HepG2 (cell line): ENCODE results near the gene IL1B. TPM values are rescaled to one million over a fixed set of nuclear protein-coding genes. Genes with fewer than 3 reads are reported as not detected.

Source experiments
- ATAC-seq: fragments of 200-7000 bp; cut with Tn5 transposase; 3 replicates; pipeline ENCODE4 v1.9.1; 2020; ENCODE audit warnings: mild to moderate bottlenecking, moderate library complexity
- BruUV-seq: library from RNA; stranded (reverse); fragments of 400-500 nt; replicated peaks from 2 replicates; lab custom pipeline; 2021; lab: Mats Ljungman, UMichigan
- CTCF ChIA-PET: fragments of 300-600 bp; formaldehyde crosslinking; extraction: SDS; loops from one replicate; lab custom pipeline; 2021; ENCODE audit warnings: low total read pairs, inconsistent platforms, low intra/inter-chr PET ratio; lab: Yijun Ruan, JAX
- POLR2A ChIA-PET: fragments of 350-600 bp; sonication (Branson Sonifier 250); formaldehyde crosslinking; loops from one replicate; lab custom pipeline; 2020; ENCODE audit warnings: antibody characterized with exemption, inconsistent platforms; lab: Yijun Ruan, JAX
- DNase-seq: peaks from one replicate; pipeline ENCODE4 v3.0.0-alpha.2; 2015; ENCODE audit warnings: low spot score
- FAIRE-seq: peaks from 3 replicates; lab custom pipeline; 2011; peaks lifted over from hg19 to GRCh38; lab: Jason Lieb, UNC
- H2AFZ ChIP-seq: one replicate; pipeline ENCODE4 v1.6.1; 2011; ENCODE audit warnings: low read length, inconsistent platforms
- H3K27ac ChIP-seq: fragments of 300-600 bp; 3 replicates; pipeline ENCODE4 v1.8.0; 2011; ENCODE audit warnings: mixed run types, mild to moderate bottlenecking, mixed read lengths, low read length, inconsistent platforms; ENCODE audit not compliant: insufficient read depth; ENCODE audit errors: extremely low read length
- H3K27me3 ChIP-seq, 2 experiments: fragments of 200-600 bp in 1 of 2; 2 replicates in 1 of 2; 3 replicates in 1 of 2; pipeline versions ENCODE4 v1.6.0 to v1.8.0; 2011; ENCODE audit warnings: low read length in 2 of 2, mild to moderate bottlenecking in 2 of 2, moderate library complexity in 2 of 2, inconsistent platforms in 1 of 2; ENCODE audit not compliant: insufficient read depth in 2 of 2, control insufficient read depth in 1 of 2
- H3K36me3 ChIP-seq, 2 experiments: fragments of 200-600 bp in 1 of 2; replicated peaks in 1 of 2; 2 replicates in 1 of 2; 3 replicates in 1 of 2; pipeline versions ENCODE4 v1.5.1 to v1.8.0; 2011; ENCODE audit warnings: low read length in 2 of 2, inconsistent platforms in 1 of 2; ENCODE audit not compliant: insufficient read depth in 2 of 2, control insufficient read depth in 1 of 2
- H3K4me1 ChIP-seq: 2 replicates; pipeline ENCODE4 v1.5.1; 2012; ENCODE audit warnings: low read length, inconsistent platforms; ENCODE audit not compliant: insufficient read depth
- H3K4me2 ChIP-seq: 2 replicates; pipeline ENCODE4 v1.6.0; 2011; ENCODE audit warnings: low read depth, low read length, inconsistent platforms
- H3K4me3 ChIP-seq, 3 experiments: fragments of 200-600 bp in 1 of 3; sonication (generic), shearing (Covaris generic) in 1 of 3; replicated peaks in 1 of 3; 2 replicates each; pipeline ENCODE4 v1.5.1; 2011 to 2016; ENCODE audit warnings: low read length in 3 of 3, inconsistent platforms in 2 of 3, low read depth in 2 of 3, mild to moderate bottlenecking in 2 of 3, control low read depth in 1 of 3, mixed read lengths in 1 of 3; ENCODE audit not compliant: insufficient read depth in 1 of 3
- H3K79me2 ChIP-seq: one replicate; pipeline ENCODE4 v1.6.1; 2011; ENCODE audit warnings: low read length, inconsistent platforms; ENCODE audit not compliant: insufficient read depth
- H3K9ac ChIP-seq: 2 replicates; pipeline ENCODE4 v1.6.0; 2011; ENCODE audit warnings: mild to moderate bottlenecking, low read depth, low read length, inconsistent platforms; ENCODE audit not compliant: insufficient read depth
- H3K9me3 ChIP-seq: 2 replicates; pipeline ENCODE4 v1.5.1; 2012; ENCODE audit warnings: mild to moderate bottlenecking, low read length
- H4K20me1 ChIP-seq: 2 replicates; pipeline ENCODE4 v1.6.0; 2011; ENCODE audit warnings: inconsistent platforms, mild to moderate bottlenecking, low read length, moderate library complexity; ENCODE audit not compliant: insufficient read depth
- CREM ChIP-seq, 2 experiments: sonication (generic) in 1 of 2; formaldehyde crosslinking in 1 of 2; IDR thresholded peaks; 2 replicates each; pipeline versions ENCODE4 v1.4.0 to v1.6.1; 2016 to 2020; ENCODE audit warnings: antibody characterized with exemption in 1 of 2, mild to moderate bottlenecking in 1 of 2, missing genetic modification reagents in 1 of 2
- FIP1L1 ChIP-seq: fragments of 200-400 bp; formaldehyde crosslinking; IDR thresholded peaks from 2 replicates; pipeline ENCODE4 v1.6.1; 2018; ENCODE audit warnings: low read depth, mild to moderate bottlenecking, low read length, moderate library complexity, borderline replicate concordance; ENCODE audit not compliant: insufficient read depth
- KAT2B ChIP-seq: fragments of 150-350 bp; IDR thresholded peaks from 2 replicates; pipeline ENCODE4 v1.6.1; 2014; ENCODE audit warnings: low read depth, low read length, borderline replicate concordance
- NFKBIZ ChIP-seq: IDR thresholded peaks from 2 replicates; pipeline ENCODE4 v1.6.1; 2018; ENCODE audit warnings: missing genetic modification reagents, missing compliant biosample characterization
- PREB ChIP-seq: sonication (generic); formaldehyde crosslinking; IDR thresholded peaks from 2 replicates; pipeline ENCODE4 v1.4.0; 2020; ENCODE audit warnings: missing genetic modification reagents
- ZBTB38 ChIP-seq: sonication (generic); formaldehyde crosslinking; IDR thresholded peaks from 2 replicates; pipeline ENCODE4 v1.5.1; 2020; ENCODE audit warnings: mild to moderate bottlenecking, missing genetic modification reagents
- ZNF275 ChIP-seq: sonication (generic); formaldehyde crosslinking; IDR thresholded peaks from 2 replicates; pipeline ENCODE4 v1.8.0; 2022; ENCODE audit warnings: missing genetic modification reagents, mild to moderate bottlenecking, inconsistent platforms, borderline replicate concordance
- ZNF317 ChIP-seq: sonication (generic); formaldehyde crosslinking; IDR thresholded peaks from 2 replicates; pipeline ENCODE4 v1.5.0; 2020; ENCODE audit warnings: mild to moderate bottlenecking, missing genetic modification reagents
- ZNF512B ChIP-seq: sonication (generic); formaldehyde crosslinking; IDR thresholded peaks from 2 replicates; pipeline ENCODE4 v1.5.1; 2020; ENCODE audit warnings: missing genetic modification reagents, mild to moderate bottlenecking, borderline replicate concordance
- ZNF597 ChIP-seq: sonication (generic); formaldehyde crosslinking; IDR thresholded peaks from 2 replicates; pipeline ENCODE4 v1.5.0; 2020; ENCODE audit warnings: missing genetic modification reagents
- ZNF781 ChIP-seq: sonication (generic); formaldehyde crosslinking; IDR thresholded peaks from 2 replicates; pipeline ENCODE4 v1.5.1; 2020; ENCODE audit warnings: borderline replicate concordance, mild to moderate bottlenecking, missing genetic modification reagents; ENCODE audit errors: not compliant biosample characterization
- WGBS: methylation state at CpG from one replicate; pipeline ENCODE4 v1.1.6; 2017; ENCODE audit warnings: low lambda C conversion rate; 5-methylcytosine and 5-hydroxymethylcytosine counted together
- in situ Hi-C: cut with HindIII; loops from 2 replicates; pipeline ENCODE4 v1.10.0; 2017; ENCODE audit warnings: low pct_unique_long_range_greater_than_20kb; ENCODE audit not compliant: extremely low pct_ligation_motif_present
- intact Hi-C: fragments of 100-400 bp; cut with micrococcal nuclease; formaldehyde crosslinking; loops from one replicate; pipeline ENCODE4 v1.10.0; 2022; ENCODE audit not compliant: unreplicated experiment
- polyA plus RNA-seq, 8 experiments: library from polyadenylated mRNA; depleted of rRNA in 3 of 8; stranded (reverse) in 7 of 8; unstranded in 1 of 8; fragments of >200 nt; fragmentation: Illumina TruSeq in 4 of 8; extraction: Trizol in 4 of 8; gene quantifications; 2 replicates each; pipeline versions ENCODE4 v1.2.1 to v1.2.3, GENCODE V29; 2011 to 2016; ENCODE audit warnings: low read depth in 4 of 8, missing spikeins in 1 of 8, mixed read lengths in 1 of 8; ENCODE audit not compliant: insufficient read depth in 1 of 8
- total RNA-seq, 5 experiments: library from RNA; depleted of rRNA; stranded (reverse); fragments of >200 nt; fragmentation: Illumina TruSeq; extraction: Trizol; gene quantifications; 2 replicates each; pipeline ENCODE4 v1.2.3, GENCODE V29; 2016; ENCODE audit warnings: low read depth in 1 of 5

Gene IL1B
- total and polyA plus RNA-seq, 2 of the 13 experiments (the other 11 are each of a cell fraction or from before 2014, with no cell fraction given): 0.18 TPM; not detected in 1

GRCh38 chr2:112819081-112819480 is 17.5 kb downstream of the IL1B start:
- BruUV-seq: no TSS peak
- TF ChIP-seq PREB (CRISPR knock-in tag) (no peak), ZNF597 (CRISPR knock-in tag) (no peak), KAT2B (no peak), FIP1L1 (no peak), NFKBIZ (CRISPR knock-in tag) (no peak), CREM (IDR thresholded peaks at IDR 0.05) (no peak), CREM (CRISPR knock-in tag; IDR thresholded peaks at IDR 0.05) (no peak), ZBTB38 (CRISPR knock-in tag) (peak; percentile 78), ZNF317 (CRISPR knock-in tag) (no peak), ZNF781 (CRISPR knock-in tag) (no peak), ZNF275 (CRISPR knock-in tag) (0 out of 2 replicates have a peak, but pooled peaks have one; percentile 9), ZNF512B (CRISPR knock-in tag) (0 out of 2 replicates have a peak, but pooled peaks have one; percentile 50)
- 85% methylated on average over 7 of the region's 7 CpGs for WGBS
- H3K36me3 ChIP-seq: no peaks in the 10 kb centered on the region
- ChIA-PET POLR2A (interaction anchor here (2.3 kb wide), 1 partner anchor 10 kb away, joined by 10 read pairs; no protein-coding TSS in a partner anchor), CTCF (no interaction called here)
- intact Hi-C loops: loop anchor here (2.0 kb wide), 1 partner anchor 14 kb away; no protein-coding TSS in a partner anchor
- no peaks in the 10 kb centered on the region for H4K20me1 ChIP-seq
- no peak overlapping the region for H2AFZ ChIP-seq
- in situ Hi-C loops: no loop called here
- no peaks in the 10 kb centered on the region for H3K79me2 ChIP-seq
- H3K4me3 ChIP-seq: no peak overlapping the region
- ATAC-seq (no peak), FAIRE-seq (no peak), DNase-seq (no peak)
- H3K9me3 ChIP-seq: no peaks in the 10 kb centered on the region
- peak overlapping the region; percentile 91 for H3K27ac ChIP-seq
- peaks cover 75% of the 10 kb centered on the region for H3K4me1 ChIP-seq
- H3K4me2 ChIP-seq: peak overlapping the region; percentile 67; the same call in 1 of the 2 replicates
- H3K9ac ChIP-seq: peak overlapping the region; percentile 71; the same call in 1 of the 2 replicates
- no peaks in the 10 kb centered on the region for H3K27me3 ChIP-seq
